ENCODE results near the gene ABCA13.

- TF ChIP-seq POLR2AphosphoS5 (IDR thresholded peaks at IDR 0.05; ENCODE audit: low read depth, low read length) (no peak), REST (IDR thresholded peaks at IDR 0.05; ENCODE audit: insufficient read depth in 1 of 2, low read depth in 2 of 2, low read length in 2 of 2) (no peak)
Observed at GRCh38 chr7:48177271-48177670, 6.0 kb downstream of the ABCA13 start.
